CD8-positive, alpha-beta memory T cell (primary cell): ENCODE results near the gene PTPRS. TPM values are rescaled to one million over a fixed set of nuclear protein-coding genes. Genes with fewer than 3 reads are reported as not detected.
A peak's percentile ranks its signal among the peaks of the same experiment; 100 is the strongest.

Experiments used
- CTCF ChIA-PET: fragments of 350-600 bp; sonication (Branson Sonifier 250); formaldehyde crosslinking; loops from one replicate; lab custom pipeline; 2021; ENCODE audit warnings: antibody characterized with exemption; lab: Charles Lee
- POLR2A ChIA-PET: fragments of 350-600 bp; sonication (Branson Sonifier 250); formaldehyde crosslinking; loops from one replicate; lab custom pipeline; 2021; ENCODE audit warnings: antibody characterized with exemption; lab: Charles Lee
- DNase-seq, 5 donors: peaks; one replicate each; pipeline versions ENCODE4 v3.0.0 to v3.0.0-alpha.2; 2020 to 2022; ENCODE audit warnings: mixed read lengths in 1 of 5
- H3K27ac ChIP-seq: one replicate; pipeline ENCODE4 v1.7.0; 2013; ENCODE audit warnings: low read depth, mild to moderate bottlenecking, low read length, moderate library complexity
- H3K27me3 ChIP-seq: 2 replicates; pipeline ENCODE4 v1.7.0; 2013; ENCODE audit warnings: low read length, mild to moderate bottlenecking; ENCODE audit not compliant: insufficient read depth, poor library complexity, severe bottlenecking
- H3K36me3 ChIP-seq: 2 replicates; pipeline ENCODE4 v1.7.0; 2013; ENCODE audit warnings: mild to moderate bottlenecking, low read length, moderate library complexity; ENCODE audit not compliant: insufficient read depth
- H3K4me1 ChIP-seq: 2 replicates; pipeline ENCODE4 v1.7.0; 2013; ENCODE audit warnings: mild to moderate bottlenecking, low read length, moderate library complexity; ENCODE audit not compliant: insufficient read depth
- H3K4me3 ChIP-seq: 2 replicates; pipeline ENCODE4 v1.7.0; 2013; ENCODE audit warnings: mild to moderate bottlenecking, low read length
- H3K9me3 ChIP-seq: 2 replicates; pipeline ENCODE4 v1.7.0; 2013; ENCODE audit warnings: mild to moderate bottlenecking, low read length
- H3K27ac Mint-ChIP-seq, 8 donors: one replicate each; pipeline ENCODE4 v1.8.0; 2020 to 2021; ENCODE audit warnings: mixed read lengths in 8 of 8, mild to moderate bottlenecking in 6 of 8, inconsistent platforms in 3 of 8, moderate library complexity in 3 of 8
- H3K27me3 Mint-ChIP-seq, 2 donors: one replicate each; pipeline ENCODE4 v1.8.0; 2020 to 2021; ENCODE audit warnings: mixed read lengths in 2 of 2, mild to moderate bottlenecking in 1 of 2, moderate library complexity in 1 of 2
- H3K36me3 Mint-ChIP-seq, 3 donors: one replicate each; pipeline ENCODE4 v1.8.0; 2020 to 2021; ENCODE audit warnings: mixed read lengths in 3 of 3, inconsistent platforms in 1 of 3, mild to moderate bottlenecking in 1 of 3
- H3K4me1 Mint-ChIP-seq, 3 donors: one replicate each; pipeline ENCODE4 v1.8.0; 2020 to 2021; ENCODE audit warnings: mixed read lengths in 3 of 3, inconsistent platforms in 1 of 3, mild to moderate bottlenecking in 1 of 3
- H3K4me3 Mint-ChIP-seq, 7 donors: one replicate each; pipeline ENCODE4 v1.8.0; 2020 to 2021; ENCODE audit warnings: mixed read lengths in 7 of 7, mild to moderate bottlenecking in 6 of 7, moderate library complexity in 4 of 7, inconsistent platforms in 2 of 7
- H3K9me3 Mint-ChIP-seq, 5 donors: one replicate each; pipeline ENCODE4 v1.8.0; 2020 to 2022; ENCODE audit warnings: mixed read lengths in 5 of 5, mild to moderate bottlenecking in 3 of 5, moderate library complexity in 2 of 5, inconsistent platforms in 1 of 5
- polyA plus RNA-seq: library from polyadenylated mRNA; unstranded; fragments of 300-500 nt; fragmentation: Illumina TruSeq; gene quantifications from one replicate; pipeline ENCODE4 v1.2.3, GENCODE V29; 2021
- total RNA-seq, 2 experiments: library from RNA; stranded (reverse); gene quantifications; one replicate each; pipeline ENCODE4 v1.2.3, GENCODE V29; 2021

PTPRS gene
- total and polyA plus RNA-seq, 3 experiments from 2014 or later: 0.22 to 0.31 (median 0.30) TPM

- Mint-ChIP-seq H3K9me3 (peaks cover 0 to 2% (median 0%) of the 10 kb centered on the region in 5 donors), H3K36me3 (no peaks in the 10 kb centered on the region), H3K4me3 (peak overlapping the region; percentile 34 to 82 (median 62)), H3K27ac (peak overlapping the region in 1 of 8 donors; percentile 41), H3K4me1 (peaks cover 9 to 13% (median 13%) of the 10 kb centered on the region in 3 donors), H3K27me3 (peaks cover 26 to 43% of the 10 kb centered on the region in 2 donors)
- Histone ChIP-seq H3K4me3 (peak overlapping the region; percentile 38), H3K36me3 (no peaks in the 10 kb centered on the region), H3K27ac (peak overlapping the region; percentile 27), H3K4me1 (peaks cover 12% of the 10 kb centered on the region), H3K27me3 (peaks cover 7% of the 10 kb centered on the region), H3K9me3 (no peaks in the 10 kb centered on the region)
- no peak for DNase-seq
- POLR2A ChIA-PET: no interaction called here
- CTCF ChIA-PET: interaction anchor here (1.7 kb wide), 1 partner anchor 13 kb away, joined by 4 read pairs; no protein-coding TSS in a partner anchor
These were observed 48.9 kb downstream of the PTPRS start for GRCh38 chr19:5291588-5292193.

Other genes with a start within 250 kb of the PTPRS start
- gene ZNRF4, start 114.6 kb upstream of the PTPRS start, total RNA-seq: not detected
- not detected for gene ZNRF4, start 114.6 kb upstream of the PTPRS start, polyA plus RNA-seq
- under 1 TPM; 0.20 to 0.28 TPM for gene TINCR, start 227.1 kb upstream of the PTPRS start, total RNA-seq
- gene TINCR, start 227.1 kb upstream of the PTPRS start, polyA plus RNA-seq: 0.16 TPM